Measurements from ENCODE around the gene HDAC5.

HDAC5 gene

GRCh38 chr17:44091200-44091997 is 32.0 kb downstream of the HDAC5 start:
- DNase-seq (ENCODE audit: insufficient read length, low spot score) (no peak), FAIRE-seq (no peak)

- no peak for DNase-seq (ENCODE audit: insufficient read length, low spot score)
- FAIRE-seq = no peak
Measured at GRCh38 chr17:44088254-44088653, 35.2 kb downstream of the HDAC5 start.

DNA sequence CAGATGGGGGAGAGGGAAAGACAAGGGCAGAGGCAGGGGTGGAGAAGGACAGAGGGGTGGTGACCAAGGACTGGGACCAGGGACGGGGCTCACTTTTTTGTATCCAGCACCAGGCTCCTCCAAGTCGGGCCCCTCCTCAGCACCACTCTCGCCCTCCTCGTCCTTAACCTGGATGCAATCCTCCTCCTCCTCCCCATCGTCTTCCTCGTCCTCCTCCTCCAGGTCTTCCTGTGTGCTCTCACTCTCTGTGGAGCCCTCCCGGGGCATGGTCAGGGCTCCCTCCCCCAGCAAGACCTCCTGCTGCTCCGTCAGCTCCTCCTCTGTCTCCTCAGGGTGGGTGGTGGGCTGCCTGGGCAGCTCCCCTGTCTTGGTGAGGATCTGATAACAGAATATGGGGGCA is 36.1 kb downstream of the HDAC5 start:
- FAIRE-seq = no peak
- no peak for DNase-seq (ENCODE audit: insufficient read length, low spot score)

DNA sequence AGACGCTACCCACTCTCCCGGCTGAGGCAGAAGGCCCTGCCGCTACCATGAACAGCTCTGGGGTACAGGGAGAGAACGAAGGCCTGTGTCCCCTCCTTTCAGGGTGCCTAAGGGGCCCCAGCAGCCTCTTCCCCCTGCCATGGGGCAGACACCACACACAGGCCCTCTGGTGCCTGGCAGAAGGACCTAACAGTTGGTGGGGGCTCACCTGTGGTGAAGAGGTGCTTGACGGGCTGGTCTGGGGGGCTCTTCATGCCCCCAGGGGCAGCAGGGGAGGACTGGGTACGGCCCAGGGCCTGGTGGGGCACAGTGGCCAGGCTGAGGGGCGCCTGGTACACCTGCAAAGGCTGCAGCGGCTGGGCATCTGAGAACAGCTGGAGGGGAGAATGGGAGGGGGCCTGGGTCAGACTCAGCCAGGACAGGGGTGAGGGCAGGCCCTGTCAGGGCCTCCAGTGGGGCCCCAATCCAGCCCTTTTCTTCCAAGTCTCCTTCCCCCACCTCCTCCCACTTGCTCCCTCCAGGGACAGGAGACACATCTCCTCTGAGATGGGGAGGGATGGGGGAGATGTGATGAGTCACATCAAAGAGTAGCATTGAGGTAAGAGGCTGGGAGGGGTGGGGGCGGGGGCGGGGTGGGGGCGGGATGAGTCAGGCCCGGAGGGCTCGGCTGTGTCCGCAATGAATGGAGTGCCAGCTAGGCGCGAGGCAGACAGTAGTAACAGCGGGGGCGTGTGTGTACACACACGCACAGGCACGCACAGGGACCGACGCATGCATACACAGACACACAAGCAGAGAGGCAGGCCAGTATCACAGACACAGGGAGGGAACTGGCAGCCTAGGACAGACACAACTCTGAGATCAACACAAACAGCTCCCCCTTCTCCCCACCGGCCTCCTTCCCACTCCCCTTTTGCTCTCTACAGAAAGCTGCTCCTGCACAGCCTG is 36.8 kb downstream of the HDAC5 start:
- FAIRE-seq = peak; percentile 99
- DNase-seq (ENCODE audit: insufficient read length, low spot score) = peak; percentile 98

DNA sequence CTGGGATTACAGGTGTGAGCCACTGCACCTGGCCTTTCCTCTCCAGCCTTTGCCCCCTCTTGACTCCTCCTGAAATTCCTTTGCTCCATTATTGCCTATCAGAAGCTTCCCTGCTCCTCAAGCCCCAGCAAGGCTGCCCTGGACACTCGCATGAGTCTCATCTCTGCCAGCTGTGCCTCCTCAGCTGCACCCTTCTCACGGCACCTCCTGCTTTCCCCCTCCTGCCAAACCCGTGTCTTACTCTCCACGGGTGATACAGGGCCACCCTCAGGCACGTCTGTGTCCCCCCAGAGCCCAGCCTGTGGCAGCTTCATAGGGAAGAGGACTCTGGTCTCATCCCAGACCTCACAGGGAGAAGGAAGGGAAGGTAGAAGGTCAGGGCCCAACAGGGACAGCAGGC is 37.5 kb downstream of the HDAC5 start:
- DNase-seq (ENCODE audit: insufficient read length, low spot score) = no peak
- FAIRE-seq = no peak

- FAIRE-seq (no peak), DNase-seq (ENCODE audit: insufficient read length, low spot score) (no peak)
Measured at GRCh38 chr17:44084921-44085320, 38.5 kb downstream of the HDAC5 start.

DNA sequence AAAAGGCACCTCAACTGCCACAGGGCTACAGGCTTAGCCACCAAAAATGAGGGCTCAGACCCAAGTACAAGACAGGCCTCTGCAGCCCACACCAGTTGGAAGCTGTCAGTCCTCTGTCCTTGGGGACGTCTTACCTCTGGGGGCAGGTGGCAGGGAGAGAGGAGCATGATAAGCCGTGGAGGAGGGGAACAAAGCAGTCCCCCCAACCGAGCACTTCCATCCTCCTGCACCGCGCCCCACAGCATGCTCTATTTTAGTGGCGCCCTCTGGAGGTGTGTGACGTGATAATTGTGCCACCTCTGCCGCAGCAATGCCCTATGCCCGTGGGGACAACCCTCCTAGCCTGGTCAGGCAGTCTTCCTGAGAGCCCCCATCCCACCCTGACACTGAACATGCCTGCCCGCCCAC is 39.3 kb downstream of the HDAC5 start:
- FAIRE-seq (no peak), DNase-seq (ENCODE audit: insufficient read length, low spot score) (no peak)

DNA sequence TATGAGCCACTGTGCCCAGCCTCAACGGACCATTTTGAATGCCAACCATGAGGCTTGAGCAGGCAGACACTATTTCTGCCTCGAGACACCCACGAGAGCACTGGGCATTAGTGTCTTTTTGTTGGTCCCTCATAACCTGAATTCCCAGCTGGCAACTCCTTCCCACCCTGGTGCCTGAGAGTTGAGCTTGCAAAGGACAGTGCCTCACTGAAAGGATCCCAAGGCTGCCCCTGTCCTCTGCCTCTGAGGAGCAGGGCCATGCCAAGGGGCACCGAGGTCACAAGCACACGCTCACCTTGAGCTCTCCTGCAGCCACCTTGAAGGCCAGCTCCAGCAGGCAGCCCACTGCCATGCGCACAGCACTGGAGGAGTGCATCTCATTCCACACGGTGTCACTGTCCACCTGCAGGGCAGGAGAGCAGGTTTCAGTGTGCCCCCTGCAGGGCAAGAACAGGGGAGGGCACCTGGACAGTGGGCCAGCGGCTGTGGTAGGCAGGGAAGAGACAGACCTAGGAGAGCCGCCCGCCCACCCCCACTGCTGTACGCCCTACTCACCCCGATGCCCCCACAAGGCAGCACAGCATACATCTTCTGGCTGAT is 40.1 kb downstream of the HDAC5 start:
- FAIRE-seq (peak; percentile 57), DNase-seq (ENCODE audit: insufficient read length, low spot score) (no peak)

DNA sequence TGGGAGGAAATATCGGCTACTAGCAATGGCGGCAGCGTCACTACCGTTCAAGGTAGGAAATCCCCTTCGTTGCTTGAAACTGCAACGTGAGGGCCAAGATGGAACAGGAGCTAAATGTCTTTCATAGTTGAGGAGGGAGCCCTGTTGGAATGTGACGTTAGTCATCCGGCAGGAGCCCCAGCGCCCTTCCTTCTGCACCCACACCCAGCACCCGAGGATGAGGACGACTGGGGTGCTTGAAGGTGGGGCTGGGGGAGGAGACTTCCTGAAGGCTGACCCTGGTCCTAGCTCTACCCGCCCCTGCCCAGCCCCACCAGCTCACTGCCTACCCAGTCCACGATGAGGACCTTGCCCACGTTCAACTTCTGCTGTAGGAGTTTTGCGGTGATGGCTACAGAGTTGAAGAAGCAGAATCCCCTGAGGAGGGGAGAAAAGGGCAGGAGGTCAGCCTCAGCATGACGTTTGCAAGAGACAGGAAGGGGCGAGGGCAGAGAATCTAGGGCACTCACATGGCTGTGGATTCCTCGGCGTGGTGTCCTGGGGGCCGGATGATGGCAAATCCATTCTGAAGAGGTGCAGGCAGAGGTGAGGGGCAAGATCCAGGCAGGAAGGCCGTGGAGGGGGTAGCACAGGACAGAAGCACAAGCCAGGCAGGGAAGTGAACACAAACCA is 41.0 kb downstream of the HDAC5 start:
- DNase-seq (ENCODE audit: insufficient read length, low spot score) (no peak), FAIRE-seq (peak; percentile 28)

GRCh38 chr17:44081681-44082080 is 41.8 kb downstream of the HDAC5 start:
- DNase-seq (ENCODE audit: insufficient read length, low spot score) (no peak), FAIRE-seq (no peak)

GRCh38 chr17:44079877-44080821 is 43.3 kb downstream of the HDAC5 start:
- FAIRE-seq = peak; percentile 44

DNA sequence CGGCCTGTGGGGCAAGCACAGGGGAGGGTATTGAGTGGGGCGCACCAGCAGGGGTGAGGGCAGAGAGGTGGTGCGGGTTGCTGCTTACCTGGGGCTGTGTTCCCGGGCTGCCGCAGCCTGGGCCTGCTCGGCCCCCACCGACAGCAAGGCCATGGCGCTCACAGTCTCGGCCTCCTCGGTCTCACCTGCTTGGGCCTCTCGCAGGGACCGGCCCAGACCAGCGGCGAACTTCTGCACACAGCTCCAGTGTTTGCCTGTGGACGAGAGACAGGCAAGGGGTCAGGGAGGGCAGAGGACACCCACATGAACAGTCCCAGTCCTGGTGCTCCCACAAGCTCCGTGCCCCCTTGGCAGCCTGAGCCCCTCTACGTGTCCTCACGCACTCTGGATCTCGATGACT is 45.0 kb downstream of the HDAC5 start:
- DNase-seq (ENCODE audit: insufficient read length, low spot score) = no peak
- no peak for FAIRE-seq

More at GRCh38 chr17:44079877-44080821, 43.3 kb downstream of the HDAC5 start:
- DNase-seq (ENCODE audit: insufficient read length, low spot score) = no peak

GRCh38 chr17:44077595-44077909 is 45.9 kb downstream of the HDAC5 start:
- DNase-seq (ENCODE audit: insufficient read length, low spot score) (no peak), FAIRE-seq (no peak)

- no peak for FAIRE-seq
- no peak for DNase-seq (ENCODE audit: insufficient read length, low spot score)
Measured at GRCh38 chr17:44076716-44077594, 46.5 kb downstream of the HDAC5 start.

GRCh38 chr17:44075598-44076293 is 47.7 kb downstream of the HDAC5 start:
- FAIRE-seq (no peak), DNase-seq (ENCODE audit: insufficient read length, low spot score) (no peak)

DNA sequence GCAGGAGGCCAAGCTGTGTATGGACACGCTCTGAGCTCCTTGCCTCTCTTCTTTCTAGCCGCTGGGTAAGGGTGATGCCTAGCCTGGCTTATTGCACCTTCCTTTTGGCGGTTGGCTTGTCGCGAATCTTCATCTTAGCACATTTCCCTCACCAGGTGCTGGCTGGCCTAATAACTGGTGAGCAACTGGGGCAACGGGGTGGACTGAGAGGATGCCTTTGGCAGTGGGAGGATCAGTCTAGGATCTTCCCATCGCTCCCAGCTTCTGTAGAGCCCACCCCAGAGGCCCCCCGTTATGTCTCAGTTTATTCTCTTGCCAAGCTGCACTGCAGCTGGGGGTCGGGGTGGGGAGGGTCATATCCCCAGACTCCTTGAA is 48.5 kb downstream of the HDAC5 start:
- DNase-seq (ENCODE audit: insufficient read length, low spot score) (no peak), FAIRE-seq (no peak)

DNA sequence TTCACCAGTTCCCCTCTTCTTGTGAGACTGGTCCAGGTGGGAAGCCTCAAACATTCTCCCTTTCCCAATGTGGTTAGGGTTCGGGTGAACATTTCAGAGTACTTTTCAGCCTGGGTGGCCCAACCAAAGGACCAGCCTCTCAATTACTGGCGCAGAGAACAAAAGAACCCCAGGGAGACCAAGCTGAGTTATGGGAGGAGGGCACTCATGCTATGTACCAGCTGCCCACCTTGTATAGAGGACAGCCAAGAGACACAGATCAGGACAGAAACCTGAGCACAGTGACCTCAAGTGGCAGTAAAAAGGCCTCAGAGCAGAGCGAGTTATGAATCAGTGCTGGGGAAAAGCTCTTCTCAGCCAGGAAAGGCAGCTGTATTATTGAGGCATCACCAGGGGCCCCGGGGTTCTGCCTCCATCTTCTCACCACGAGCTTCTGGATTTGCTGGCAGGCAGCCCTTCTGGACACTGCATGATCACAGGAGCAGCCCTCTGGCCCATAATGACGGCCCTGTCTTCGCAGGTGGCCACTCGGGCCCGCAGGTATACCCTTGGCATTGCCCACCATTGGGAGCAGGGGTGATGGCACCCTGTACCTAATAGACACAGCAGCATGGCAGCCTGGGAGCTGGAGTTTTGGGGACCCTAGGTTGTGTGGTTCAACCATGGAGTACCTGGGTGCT is 49.1 kb downstream of the HDAC5 start:
- no peak for DNase-seq (ENCODE audit: insufficient read length, low spot score)
- FAIRE-seq = peak; percentile 40

DNA sequence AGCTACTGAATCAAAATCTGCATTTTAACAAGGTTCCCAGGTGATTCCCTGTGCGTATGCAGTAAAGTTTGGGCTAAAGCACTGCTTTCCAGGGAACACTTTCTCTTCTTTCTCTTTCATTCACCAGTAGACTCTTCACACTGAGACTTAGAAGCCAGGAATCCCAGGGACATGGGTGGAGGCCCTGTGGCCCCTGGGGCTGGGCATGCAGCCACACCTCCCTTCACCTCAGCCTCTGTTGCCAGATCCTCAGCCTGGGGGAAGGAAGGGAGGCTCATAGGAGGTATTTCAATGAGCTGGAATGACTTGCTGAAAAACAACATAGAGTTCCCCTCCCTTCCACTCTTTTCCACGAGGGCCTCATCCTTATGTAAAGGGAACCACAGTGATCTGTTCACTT is 51.7 kb downstream of the HDAC5 start:
- peak; percentile 44 for FAIRE-seq
- DNase-seq (ENCODE audit: insufficient read length, low spot score) = no peak
